ENCODE results near the gene TSPAN11. TPM values are rescaled to one million over a fixed set of nuclear protein-coding genes. Genes with fewer than 3 reads are reported as not detected.

TSPAN11 gene
- total RNA-seq, 1 donor from 2014 or later: 19.7 TPM

DNA sequence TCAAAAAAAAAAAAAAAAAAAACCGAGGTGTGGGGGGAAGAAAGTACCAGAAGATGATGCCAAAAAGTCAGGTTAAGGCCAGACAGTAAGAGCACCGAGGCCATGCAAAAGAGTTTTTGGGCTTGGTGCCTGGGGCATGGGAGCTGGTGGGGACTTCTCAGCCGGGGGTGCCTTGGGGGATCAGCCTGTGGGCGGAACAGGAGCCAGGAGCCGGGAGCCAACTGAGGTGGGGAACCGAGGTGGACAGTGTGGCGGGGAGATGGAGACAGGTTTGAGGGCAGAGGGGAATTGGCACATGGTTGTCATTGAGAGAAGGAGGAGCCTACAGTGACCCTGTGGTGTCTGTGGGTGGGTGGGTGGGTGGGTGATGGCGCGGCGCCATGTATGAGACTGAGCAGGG is 33.2 kb downstream of the TSPAN11 start:
- no peak overlapping the region for H3K27ac Mint-ChIP-seq
- peaks cover 5% of the 10 kb centered on the region for H3K9me3 Mint-ChIP-seq
- no peaks in the 10 kb centered on the region for H3K27me3 Mint-ChIP-seq (ENCODE audit: low read depth)
- H3K4me3 Mint-ChIP-seq: no peak overlapping the region
- TF ChIP-seq, protein P1, sequence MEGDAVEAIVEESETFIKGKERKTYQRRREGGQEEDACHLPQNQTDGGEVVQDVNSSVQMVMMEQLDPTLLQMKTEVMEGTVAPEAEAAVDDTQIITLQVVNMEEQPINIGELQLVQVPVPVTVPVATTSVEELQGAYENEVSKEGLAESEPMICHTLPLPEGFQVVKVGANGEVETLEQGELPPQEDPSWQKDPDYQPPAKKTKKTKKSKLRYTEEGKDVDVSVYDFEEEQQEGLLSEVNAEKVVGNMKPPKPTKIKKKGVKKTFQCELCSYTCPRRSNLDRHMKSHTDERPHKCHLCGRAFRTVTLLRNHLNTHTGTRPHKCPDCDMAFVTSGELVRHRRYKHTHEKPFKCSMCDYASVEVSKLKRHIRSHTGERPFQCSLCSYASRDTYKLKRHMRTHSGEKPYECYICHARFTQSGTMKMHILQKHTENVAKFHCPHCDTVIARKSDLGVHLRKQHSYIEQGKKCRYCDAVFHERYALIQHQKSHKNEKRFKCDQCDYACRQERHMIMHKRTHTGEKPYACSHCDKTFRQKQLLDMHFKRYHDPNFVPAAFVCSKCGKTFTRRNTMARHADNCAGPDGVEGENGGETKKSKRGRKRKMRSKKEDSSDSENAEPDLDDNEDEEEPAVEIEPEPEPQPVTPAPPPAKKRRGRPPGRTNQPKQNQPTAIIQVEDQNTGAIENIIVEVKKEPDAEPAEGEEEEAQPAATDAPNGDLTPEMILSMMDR (IDR thresholded peaks at IDR 0.05; ENCODE audit: unreplicated experiment): no peak
- H3K36me3 Mint-ChIP-seq: peaks cover 7% of the 10 kb centered on the region
- no peak for DNase-seq (ENCODE audit: low spot score in 2 of 2, unreplicated experiment in 2 of 2)
- no peaks in the 10 kb centered on the region for H3K4me1 Mint-ChIP-seq

DNA sequence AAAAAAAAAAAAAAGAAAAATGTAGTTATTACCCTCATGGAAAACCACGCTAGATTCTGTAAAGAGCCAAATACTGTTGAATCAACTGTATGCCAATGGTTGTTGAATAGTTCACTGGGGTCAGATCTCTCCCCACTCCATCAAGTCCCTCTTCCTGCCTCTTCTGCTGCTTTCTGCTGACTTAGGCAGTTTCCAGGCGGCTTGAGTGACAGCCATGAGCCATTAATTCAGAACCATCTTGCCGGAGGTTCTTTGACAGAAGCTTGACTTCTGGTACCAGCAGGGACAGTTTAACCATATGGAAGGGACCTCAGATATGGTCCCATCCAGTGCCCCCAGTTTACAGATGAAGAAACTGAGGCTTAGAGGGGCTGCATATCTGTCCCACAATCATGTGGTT is 34.5 kb downstream of the TSPAN11 start:
- Mint-ChIP-seq H3K9me3 (no peaks in the 10 kb centered on the region), H3K36me3 (no peaks in the 10 kb centered on the region), H3K27me3 (ENCODE audit: low read depth) (no peaks in the 10 kb centered on the region), H3K4me3 (no peak overlapping the region), H3K4me1 (no peaks in the 10 kb centered on the region), H3K27ac (no peak overlapping the region)
- TF ChIP-seq, protein P1 (IDR thresholded peaks at IDR 0.05; ENCODE audit: unreplicated experiment): no peak
- DNase-seq (ENCODE audit: low spot score in 2 of 2, unreplicated experiment in 2 of 2): no peak

DNA sequence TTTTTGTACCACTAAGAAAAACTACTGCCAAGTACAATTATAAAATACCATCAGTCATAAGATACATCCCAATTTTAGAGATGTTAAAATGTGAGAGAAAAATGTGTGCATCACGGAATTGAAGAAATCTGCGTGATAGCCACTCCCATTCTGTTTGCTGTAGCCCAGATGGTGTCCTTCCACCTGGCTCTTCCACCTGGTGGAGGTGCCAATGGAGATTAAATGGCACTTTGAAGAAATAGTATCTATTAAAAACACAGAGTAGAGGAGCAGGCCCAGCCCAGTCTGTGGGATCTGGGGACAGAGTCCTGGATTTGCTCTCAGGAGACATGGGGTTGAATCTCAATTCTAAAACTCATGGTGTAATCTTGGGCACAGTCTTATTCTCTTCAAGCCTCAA is 35.5 kb downstream of the TSPAN11 start:
- no peak for DNase-seq (ENCODE audit: low spot score in 2 of 2, unreplicated experiment in 2 of 2)
- H3K4me1 Mint-ChIP-seq: no peaks in the 10 kb centered on the region
- H3K9me3 Mint-ChIP-seq: no peaks in the 10 kb centered on the region
- no peaks in the 10 kb centered on the region for H3K36me3 Mint-ChIP-seq
- H3K27ac Mint-ChIP-seq: no peak overlapping the region
- no peaks in the 10 kb centered on the region for H3K27me3 Mint-ChIP-seq (ENCODE audit: low read depth)
- TF ChIP-seq, protein P1 (IDR thresholded peaks at IDR 0.05; ENCODE audit: unreplicated experiment): no peak
- H3K4me3 Mint-ChIP-seq: no peak overlapping the region

DNA sequence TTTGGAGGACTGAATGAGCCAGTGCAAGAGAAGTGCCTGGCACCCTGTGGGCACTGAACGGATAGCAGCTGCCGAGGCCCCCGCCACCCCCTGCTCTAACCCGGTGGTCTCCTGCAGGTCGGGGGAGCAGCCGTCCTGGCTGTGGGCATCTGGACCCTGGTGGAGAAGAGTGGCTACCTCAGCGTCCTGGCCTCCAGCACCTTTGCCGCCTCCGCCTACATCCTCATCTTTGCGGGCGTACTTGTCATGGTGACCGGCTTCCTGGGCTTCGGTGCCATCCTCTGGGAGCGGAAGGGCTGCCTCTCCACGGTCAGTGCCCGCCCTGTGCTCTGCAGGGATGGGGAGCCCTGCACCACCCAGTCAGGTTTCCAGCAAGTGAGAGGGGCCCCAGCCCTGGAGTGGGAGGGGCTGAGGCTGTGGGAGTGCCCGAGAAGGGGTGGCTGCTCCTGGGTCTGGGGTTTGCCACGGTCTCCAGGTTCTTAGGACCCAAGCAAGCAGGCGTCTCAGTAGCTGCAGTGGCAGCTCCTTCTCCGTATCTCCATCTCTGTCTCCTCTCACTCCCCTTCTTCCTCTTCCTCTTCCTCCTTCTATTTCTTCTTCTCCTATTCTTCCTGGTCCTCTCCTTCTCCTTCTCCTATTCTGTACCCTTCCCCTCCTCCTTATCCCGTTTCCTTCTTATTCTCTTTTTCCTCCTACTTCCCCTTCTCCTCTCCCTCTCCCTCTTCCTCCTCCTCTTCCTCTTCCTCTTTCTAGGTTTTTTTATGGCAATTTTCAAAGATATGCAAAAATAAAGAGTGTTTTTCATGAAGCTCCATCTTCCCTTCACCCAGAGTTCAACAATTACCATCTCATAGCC is 37.4 kb downstream of the TSPAN11 start:
- H3K4me3 Mint-ChIP-seq: no peak overlapping the region

DNA sequence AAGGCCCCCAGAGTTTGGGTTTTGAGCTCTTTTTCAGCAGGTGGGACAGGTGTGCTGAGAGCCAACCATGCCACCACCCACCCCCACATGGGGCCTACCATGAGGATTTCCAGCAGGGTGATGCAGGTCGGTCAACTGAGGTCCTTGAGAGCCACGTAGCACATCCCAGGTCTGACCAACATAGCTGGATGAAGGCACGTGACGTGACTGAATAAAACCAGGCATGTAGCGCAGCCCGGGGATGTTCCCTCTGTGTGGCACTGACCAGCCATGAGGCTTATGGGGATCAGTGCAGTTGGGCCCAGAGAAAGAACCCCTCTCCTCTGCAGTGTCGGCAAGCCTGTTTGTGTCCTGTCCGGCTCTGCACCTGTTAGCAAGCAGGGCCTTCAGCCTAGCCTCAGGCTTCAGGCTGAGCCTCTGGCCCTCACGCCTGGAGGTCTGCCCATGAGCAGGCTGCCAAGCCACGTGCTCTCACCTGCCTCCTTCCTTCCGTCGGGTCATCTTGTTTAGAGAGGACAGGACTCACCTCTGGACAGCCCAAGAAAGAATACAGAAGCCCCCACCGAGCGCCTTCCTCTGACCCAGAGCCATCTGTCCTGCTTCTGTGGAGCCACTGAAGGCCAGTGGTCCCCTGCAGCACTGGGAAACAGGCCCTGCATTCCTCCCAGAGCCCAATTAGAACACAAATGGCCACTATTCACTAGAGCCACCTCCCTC is 38.5 kb downstream of the TSPAN11 start:
- H3K27ac Mint-ChIP-seq: no peak overlapping the region
- no peaks in the 10 kb centered on the region for H3K27me3 Mint-ChIP-seq (ENCODE audit: low read depth)
- TF ChIP-seq, protein P1 (IDR thresholded peaks at IDR 0.05; ENCODE audit: unreplicated experiment): no peak
- no peak for DNase-seq (ENCODE audit: low spot score in 2 of 2, unreplicated experiment in 2 of 2)
- H3K4me1 Mint-ChIP-seq: peaks cover 2% of the 10 kb centered on the region
- no peak overlapping the region for H3K4me3 Mint-ChIP-seq
- no peaks in the 10 kb centered on the region for H3K9me3 Mint-ChIP-seq
- no peaks in the 10 kb centered on the region for H3K36me3 Mint-ChIP-seq

More for the DNA sequence above, 37.4 kb downstream of the TSPAN11 start:
- Mint-ChIP-seq H3K9me3 (no peaks in the 10 kb centered on the region), H3K36me3 (no peaks in the 10 kb centered on the region), H3K27me3 (ENCODE audit: low read depth) (no peaks in the 10 kb centered on the region), H3K4me1 (no peaks in the 10 kb centered on the region), H3K27ac (no peak overlapping the region)
- TF ChIP-seq, protein P1 (IDR thresholded peaks at IDR 0.05; ENCODE audit: unreplicated experiment): no peak
- no peak for DNase-seq (ENCODE audit: low spot score in 2 of 2, unreplicated experiment in 2 of 2)
